HG02885 (cell line): ENCODE results near the gene CRHR1.

ENCODE experiments used
- ATAC-seq: cut with Tn5 transposase; IDR thresholded peaks from one replicate; pipeline ENCODE4 v1.9.1; 2021; ENCODE audit warnings: mild to moderate bottlenecking; ENCODE audit not compliant: unreplicated experiment, poor library complexity

CRHR1 gene

GRCh38 chr17:45818041-45818440, 33.9 kb downstream of the CRHR1 start:
- no peak for ATAC-seq

GRCh38 chr17:45818699-45819098, 34.6 kb downstream of the CRHR1 start:
- ATAC-seq, result no peak

DNA sequence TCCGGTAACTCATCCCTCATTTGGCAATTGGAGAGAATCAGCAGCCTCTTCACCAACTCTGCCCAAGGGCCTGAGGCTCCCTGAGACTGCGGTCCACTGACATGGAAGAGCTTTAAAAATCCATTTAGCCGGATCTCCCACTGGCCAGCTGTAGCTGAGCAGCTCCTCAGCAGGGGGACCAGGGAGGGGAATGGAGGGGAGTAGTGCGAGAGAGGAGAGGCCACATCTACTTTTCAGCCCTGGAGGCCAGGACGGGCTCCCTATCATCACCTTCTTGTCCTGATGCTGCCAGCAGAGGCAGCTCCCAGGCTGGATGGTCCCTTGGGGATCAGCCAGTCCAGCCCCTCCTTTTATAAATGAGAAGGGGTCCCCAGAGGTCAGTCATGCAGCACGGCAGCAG, 35.5 kb downstream of the CRHR1 start:
- no peak for ATAC-seq

DNA sequence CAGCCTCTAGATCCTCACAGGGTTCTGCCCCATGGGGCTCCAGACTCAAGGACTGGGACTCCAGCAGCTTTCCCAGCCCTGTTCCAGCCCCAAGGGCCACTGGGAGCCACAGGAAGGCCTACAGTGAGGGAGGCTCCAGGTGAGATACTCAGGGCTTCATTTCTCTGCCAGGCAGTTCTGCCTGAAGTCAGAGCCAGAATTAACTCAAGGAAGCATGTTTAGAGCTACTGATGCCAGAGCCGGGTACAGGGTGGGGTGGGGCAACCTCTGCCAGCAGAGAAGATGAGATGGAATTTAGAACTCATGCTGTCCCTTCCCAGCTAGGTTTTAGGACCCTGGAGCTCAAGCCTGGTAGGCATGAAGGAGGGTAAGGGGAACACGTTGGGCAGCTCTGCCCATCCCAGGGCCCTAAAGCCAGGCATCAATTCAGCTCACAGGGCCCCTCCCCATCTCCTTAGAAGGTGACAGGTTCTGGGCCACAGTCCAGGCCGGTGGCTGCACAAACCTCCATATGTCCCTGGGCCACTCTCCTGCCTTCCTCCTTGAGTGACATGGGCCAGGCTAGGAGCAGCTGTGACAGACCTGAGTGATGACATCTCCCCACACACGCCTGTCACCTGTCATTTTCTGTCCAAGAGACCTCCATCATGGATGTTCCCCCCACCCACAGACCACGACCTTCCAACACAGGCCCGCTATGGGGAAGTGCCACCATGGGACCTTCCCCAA, 36.1 kb downstream of the CRHR1 start:
- no peak for ATAC-seq

- ATAC-seq, result no peak
Observed at GRCh38 chr17:45821147-45821546, 37.0 kb downstream of the CRHR1 start.

DNA sequence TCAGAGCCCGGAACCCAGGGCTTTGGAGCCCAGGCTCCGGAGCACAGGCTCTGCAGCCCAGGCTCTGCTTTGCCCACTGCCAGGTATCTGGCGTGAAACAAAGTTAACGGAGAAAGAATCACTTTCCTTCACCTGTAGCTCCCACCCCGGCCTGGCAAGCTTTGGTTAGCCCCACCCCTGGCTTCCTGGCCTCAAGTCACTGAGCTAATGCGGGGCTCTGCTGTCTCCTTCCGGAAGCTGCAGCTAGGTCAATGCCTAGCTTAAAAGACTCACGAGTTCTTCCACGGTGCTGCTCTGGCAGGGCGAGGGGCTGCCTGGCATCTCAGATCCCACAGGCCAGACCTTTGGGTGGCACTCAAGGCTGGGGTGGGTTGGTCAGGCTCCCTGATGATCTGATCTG, 39.5 kb downstream of the CRHR1 start:
- ATAC-seq, result no peak

DNA sequence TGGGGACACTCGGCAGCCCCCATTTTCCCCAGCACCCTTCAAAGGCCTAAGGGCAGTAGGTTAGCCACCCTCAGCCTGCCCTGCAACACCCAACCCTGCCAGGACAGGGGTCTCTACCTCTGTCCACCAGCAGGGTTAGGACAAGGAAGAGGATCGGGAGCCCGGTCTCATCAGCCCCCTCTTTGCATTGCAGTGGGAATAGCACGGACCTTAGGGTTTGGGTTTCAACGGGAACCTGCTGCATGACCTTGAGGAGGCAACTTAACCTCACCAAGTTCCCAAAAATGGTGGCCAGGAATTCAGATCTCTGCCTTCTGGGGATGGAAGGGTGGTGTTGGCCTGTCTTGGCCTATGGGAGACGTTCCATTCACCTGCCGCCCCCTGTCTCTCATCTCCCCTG, 40.4 kb downstream of the CRHR1 start:
- no peak for ATAC-seq

GRCh38 chr17:45824901-45825492, 40.9 kb downstream of the CRHR1 start:
- no peak for ATAC-seq

DNA sequence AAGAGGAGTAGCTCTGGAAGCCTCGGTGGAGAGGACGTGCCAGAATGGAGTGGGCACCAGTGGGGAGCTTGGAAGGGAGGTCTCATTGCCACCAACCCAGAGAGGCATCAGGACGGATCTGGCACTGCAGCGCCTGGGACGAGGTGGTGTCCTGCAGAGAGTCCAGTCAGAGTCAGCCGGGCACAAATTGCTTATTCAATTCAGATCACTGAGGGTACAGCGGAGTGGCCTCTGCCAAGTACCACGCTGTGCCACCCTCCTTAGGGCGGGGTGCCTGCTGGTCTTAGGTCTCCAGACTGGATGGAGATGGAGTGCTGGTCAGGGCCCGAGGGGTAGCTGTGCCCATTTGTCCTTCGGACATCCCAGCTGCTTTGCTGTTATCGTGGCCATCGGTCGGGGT, 41.7 kb downstream of the CRHR1 start:
- ATAC-seq, result no peak

DNA sequence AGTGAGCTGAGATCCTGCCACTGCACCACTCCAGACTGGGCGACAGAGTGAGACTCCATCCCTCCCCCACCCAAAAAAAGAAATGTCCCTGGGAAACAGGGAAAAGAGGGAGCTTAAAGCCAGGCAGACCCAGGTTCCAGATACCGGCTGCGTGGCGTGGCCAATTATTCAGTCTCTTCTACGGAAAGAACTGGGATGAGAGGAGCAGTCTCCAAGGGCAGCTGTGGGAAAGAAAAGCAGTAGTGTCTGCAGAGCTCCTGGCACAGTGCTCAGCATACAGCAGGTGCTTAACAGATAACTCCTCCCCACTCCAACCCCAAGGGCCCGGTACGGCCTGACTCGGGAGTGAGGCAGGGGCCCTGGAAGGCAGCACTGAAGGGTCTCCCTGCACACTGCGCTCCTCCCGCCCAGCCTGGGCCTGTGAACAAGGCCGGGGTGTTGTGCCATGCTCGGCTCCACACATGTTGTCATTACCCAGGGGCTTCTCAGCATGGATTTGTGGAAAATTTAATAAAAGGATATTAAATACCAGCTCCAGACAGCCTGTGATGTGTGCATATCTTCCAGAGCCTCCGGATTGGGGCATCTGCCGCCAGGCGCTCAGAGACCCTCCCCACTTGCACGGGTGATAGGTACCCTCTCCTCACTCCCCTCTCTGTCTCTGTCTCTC, 42.9 kb downstream of the CRHR1 start:
- no peak for ATAC-seq

GRCh38 chr17:45828171-45828570, 44.1 kb downstream of the CRHR1 start:
- no peak for ATAC-seq

DNA sequence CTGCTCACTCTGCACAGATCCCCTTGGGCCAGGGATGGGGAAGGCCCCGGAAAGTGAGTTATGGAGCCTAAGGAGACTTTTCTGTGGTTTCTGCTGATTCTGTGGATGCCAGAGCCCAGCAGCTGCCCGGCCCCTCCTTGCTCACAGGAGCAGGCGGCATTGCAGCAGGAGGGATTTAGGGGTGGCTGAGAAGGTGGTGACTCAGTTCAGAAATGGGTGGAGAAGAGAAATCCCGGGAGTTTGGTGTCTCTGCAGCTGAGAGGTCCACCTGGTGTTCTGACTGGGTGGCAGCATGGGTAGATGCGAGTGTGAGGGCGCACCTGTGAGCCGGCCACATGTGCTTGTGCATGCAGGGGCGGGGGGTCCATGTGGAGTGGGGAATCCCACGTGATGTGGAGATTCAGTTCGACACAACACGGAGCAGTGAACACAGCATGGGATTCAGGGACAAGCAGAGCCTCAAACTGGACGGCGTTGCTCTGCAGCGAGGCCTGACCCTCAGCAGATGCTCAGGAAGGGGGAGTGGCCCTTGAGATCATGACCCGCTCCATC, 44.5 kb downstream of the CRHR1 start:
- no peak for ATAC-seq

DNA sequence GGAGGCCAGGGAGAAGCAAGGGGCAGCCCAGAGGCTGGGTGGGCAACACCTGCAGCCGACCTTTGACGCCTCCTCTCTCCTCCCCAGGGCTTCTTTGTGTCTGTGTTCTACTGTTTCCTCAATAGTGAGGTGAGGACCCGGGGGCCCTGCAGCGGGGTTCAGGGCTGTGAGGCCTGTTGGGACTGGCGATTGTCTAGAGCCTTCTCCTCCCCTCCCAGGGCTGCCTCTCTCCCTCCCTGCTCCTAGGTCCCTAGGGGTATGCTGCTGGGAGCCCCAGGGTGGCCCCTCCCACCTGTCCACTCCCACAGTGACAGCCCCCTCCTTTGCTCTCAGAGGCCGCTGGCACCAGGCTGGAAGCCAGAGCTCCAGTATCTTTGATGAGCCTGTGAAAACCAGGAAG, 49.8 kb downstream of the CRHR1 start:
- no peak for ATAC-seq

GRCh38 chr17:45834471-45835396, 50.6 kb downstream of the CRHR1 start:
- no peak for ATAC-seq

GRCh38 chr17:45835481-45835880, 51.4 kb downstream of the CRHR1 start:
- no peak for ATAC-seq

GRCh38 chr17:45836047-45837044, 52.2 kb downstream of the CRHR1 start:
- no peak for ATAC-seq

DNA sequence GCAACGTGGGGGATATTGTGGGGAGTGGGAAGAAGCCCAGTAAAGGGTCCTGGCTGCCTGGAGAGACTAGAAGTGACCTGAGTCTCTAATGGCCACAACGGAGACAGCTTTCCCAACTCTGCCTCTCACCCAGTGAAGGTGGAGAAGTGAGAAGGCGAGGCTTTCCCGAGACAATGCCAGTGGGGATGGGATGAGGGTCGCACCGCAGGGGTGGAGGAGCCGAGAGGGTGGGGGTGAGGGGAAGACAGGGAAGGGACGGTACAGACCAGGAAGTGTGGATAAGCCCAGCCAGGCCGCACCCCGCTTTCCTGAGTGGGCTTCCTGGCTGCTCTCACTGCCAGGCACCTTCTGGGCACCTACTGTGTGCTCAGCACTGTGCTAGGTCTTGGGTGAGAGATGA, 53.1 kb downstream of the CRHR1 start:
- ATAC-seq, result no peak

DNA sequence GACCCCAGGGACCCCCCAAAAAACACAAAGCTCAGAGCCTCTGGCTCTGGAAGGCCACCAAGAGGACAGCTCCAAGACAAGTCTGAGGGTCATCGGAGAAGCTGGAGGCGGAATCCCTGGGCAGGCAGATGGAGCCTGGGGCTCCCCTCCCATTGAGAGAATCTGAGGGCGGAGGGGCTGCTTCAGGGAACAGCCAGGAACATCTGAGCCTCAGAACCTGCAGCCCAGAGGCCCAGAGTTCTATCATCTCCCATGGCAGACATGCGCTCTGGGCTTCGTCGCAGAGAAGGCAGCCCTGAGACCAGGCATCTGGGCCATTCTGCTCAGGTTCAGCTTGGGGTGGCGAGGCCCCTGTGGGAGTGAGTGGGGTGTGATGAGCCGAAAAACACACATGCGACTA, 53.5 kb downstream of the CRHR1 start:
- ATAC-seq, result no peak

DNA sequence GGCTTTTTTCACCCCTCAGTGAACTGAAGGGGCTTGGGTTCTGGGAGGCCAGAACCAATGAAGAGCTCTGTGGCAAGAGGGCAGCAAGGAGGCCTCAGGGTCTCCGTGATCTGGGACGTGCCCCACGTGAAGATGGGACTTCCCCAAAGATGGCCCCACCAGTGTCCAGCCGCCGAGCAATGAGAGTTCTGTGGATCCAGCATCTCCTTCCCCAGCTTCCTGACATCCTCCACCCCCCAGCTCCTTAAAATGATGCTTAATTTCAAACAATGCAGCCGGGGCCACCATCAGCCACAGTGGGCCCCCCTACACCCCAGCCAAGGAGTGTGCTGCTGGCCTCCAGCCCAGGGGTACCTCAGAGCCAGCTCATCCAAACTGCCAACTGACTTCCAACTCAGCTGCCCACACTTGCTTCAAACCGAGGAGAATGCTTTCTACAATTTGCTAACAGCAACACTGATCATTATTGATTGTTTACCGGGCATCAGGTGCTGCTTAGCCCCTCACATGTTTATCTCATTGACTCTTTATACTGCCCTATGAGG, 54.7 kb downstream of the CRHR1 start:
- ATAC-seq, result no peak
